Measurements from ENCODE around the gene FMO5. TPM values are rescaled to one million over a fixed set of nuclear protein-coding genes. Genes with fewer than 3 reads are reported as not detected.

The FMO5 gene
- total and polyA plus RNA-seq, 2 of the 13 experiments (the other 11 are each of a cell fraction or from before 2014, with no cell fraction given), result 48.2 to 149 TPM

- TF ChIP-seq HBP1 (CRISPR knock-in tag; IDR thresholded peaks at IDR 0.05; ENCODE audit: low read depth) (no peak), ZNF598 (CRISPR knock-in tag; IDR thresholded peaks at IDR 0.05; ENCODE audit: borderline replicate concordance) (no peak), HNF1A (IDR thresholded peaks at IDR 0.05; ENCODE audit: low read depth) (peak; percentile 90), HNF1A (CRISPR knock-in tag; IDR thresholded peaks at IDR 0.05; ENCODE audit: borderline replicate concordance) (peak; percentile 90), ZNF503 (CRISPR knock-in tag; IDR thresholded peaks at IDR 0.05) (peak; percentile 93), ZNF7 (CRISPR knock-in tag; IDR thresholded peaks at IDR 0.05) (no peak), SALL1 (CRISPR knock-in tag; IDR thresholded peaks at IDR 0.05) (peak; percentile 50; the same call in 1 of the 2 replicates), CCDC6 (CRISPR knock-in tag; IDR thresholded peaks at IDR 0.05) (no peak), PPARG (CRISPR knock-in tag; conservative IDR thresholded peaks at IDR 0.05) (peak; percentile 91), ZFY (CRISPR knock-in tag; IDR thresholded peaks at IDR 0.05) (no peak), FOXO1 (CRISPR knock-in tag; IDR thresholded peaks at IDR 0.05) (peak; percentile 96), NFYB (CRISPR knock-in tag; IDR thresholded peaks at IDR 0.05) (no peak), ZFP62 (CRISPR knock-in tag; IDR thresholded peaks at IDR 0.05) (no peak), SALL2 (CRISPR knock-in tag; IDR thresholded peaks at IDR 0.05) (no peak), ZBTB34 (CRISPR knock-in tag; IDR thresholded peaks at IDR 0.05) (peak; percentile 61; the same call in 1 of the 2 replicates), SIN3A (IDR thresholded peaks at IDR 0.05; ENCODE audit: borderline replicate concordance, low read depth, low read length) (no peak), POGZ (CRISPR knock-in tag; IDR thresholded peaks at IDR 0.05) (peak; percentile 64; the same call in 1 of the 2 replicates), PHB2 (IDR thresholded peaks at IDR 0.05; ENCODE audit: partially characterized antibody) (no peak), HDAC1 (CRISPR knock-in tag; IDR thresholded peaks at IDR 0.05) (peak; percentile 78), POLR2AphosphoS5 (IDR thresholded peaks at IDR 0.05; ENCODE audit: low read depth, low read length) (no peak), ZNF713 (CRISPR knock-in tag; IDR thresholded peaks at IDR 0.05) (no peak)
- TF ChIP-seq, protein P1, sequence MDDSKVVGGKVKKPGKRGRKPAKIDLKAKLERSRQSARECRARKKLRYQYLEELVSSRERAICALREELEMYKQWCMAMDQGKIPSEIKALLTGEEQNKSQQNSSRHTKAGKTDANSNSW (CRISPR knock-in tag; IDR thresholded peaks at IDR 0.05; ENCODE audit: borderline replicate concordance), result no peak
Observed at GRCh38 chr1:147238053-147238902, 13.1 kb upstream of the FMO5 start (continued).

Data from HepG2 (cell line).